Measurements from ENCODE around the gene ST7L.

Gene ST7L

DNA sequence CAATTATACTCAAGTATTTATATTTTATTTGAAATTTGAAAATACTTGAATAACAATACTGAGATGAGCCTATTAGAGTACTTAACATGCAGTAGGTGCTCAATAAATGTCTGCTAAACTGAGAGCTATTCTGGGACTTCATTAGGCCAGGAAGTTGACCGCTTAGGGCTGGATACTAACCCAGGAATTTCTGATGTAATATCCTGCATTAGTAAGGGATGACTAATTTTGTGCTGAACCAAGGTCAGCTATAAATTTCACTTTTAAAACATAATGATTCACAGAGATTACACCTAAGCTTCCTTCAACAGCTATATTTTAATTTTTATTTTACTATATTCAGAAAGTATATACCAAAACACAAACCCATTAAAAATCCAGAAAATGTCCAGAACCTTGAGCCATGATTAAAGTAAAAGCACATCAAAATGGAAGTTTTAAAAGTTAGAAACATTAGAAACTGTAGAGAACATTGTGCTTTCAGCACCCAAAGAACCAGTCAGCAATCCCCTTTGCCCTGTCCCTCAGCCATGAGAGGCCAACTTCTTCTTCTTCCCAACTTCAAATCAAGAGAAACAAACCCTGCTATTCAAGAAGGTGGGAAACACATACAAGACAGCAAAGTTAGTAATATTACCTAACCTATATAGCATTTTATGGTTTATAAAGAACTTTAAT lies 74.8 kb downstream of the ST7L start:
- DNase-seq, result no peak

DNA sequence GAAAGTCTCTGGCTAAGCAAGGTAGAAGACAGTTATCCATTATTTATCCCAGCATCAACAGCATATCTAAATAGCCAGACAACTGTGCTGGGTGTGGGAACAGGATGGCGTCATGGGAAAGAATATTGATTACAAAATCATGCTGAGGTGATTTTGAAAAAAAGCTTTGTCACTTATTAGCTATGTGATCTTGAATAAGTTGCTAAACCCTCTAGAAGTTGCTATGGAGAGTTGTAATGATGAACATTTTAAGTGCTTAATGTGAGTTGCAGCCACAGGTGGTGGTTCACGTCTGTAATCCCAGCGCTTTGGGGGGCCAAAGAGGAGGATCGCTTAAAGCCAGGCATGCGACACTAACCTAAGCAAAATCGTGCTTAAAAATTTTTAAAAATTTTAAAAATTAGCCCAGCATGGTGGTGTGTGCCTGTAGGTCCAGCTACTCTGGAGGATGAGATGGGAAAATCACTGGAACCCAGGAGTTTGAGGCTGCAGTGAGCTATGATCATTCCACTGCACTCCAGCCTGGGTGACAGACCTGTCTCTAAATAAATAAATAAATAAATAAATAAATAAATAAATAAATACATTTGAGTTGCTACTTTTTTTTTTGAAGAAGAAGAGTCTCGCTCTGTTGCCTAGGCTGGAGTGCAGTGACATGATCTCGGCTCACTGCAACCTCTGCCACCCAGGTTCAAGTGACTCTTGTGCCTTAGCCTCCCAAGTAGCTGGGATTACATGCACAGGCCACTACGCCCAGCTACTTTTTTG lies 76.6 kb downstream of the ST7L start:
- DNase-seq, result no peak

DNA sequence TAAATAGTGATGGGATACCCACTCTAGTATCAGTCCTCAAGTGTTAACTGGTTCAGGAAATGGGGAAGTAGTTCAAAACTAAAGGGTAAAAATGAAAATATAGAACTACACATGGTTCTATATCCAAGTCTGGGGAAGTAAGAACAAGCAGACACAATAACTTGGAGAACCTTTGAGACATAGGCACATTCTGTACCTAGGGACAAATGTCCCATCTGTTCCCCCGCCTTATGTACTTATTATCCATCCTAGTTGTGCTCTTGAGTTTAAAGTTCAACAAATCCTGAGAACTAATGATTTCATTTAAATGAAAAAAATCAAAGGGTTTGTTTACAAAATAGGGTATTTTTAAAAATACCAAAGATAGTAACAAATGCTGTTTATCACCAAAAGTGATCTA lies 77.6 kb downstream of the ST7L start:
- DNase-seq, result no peak

DNA sequence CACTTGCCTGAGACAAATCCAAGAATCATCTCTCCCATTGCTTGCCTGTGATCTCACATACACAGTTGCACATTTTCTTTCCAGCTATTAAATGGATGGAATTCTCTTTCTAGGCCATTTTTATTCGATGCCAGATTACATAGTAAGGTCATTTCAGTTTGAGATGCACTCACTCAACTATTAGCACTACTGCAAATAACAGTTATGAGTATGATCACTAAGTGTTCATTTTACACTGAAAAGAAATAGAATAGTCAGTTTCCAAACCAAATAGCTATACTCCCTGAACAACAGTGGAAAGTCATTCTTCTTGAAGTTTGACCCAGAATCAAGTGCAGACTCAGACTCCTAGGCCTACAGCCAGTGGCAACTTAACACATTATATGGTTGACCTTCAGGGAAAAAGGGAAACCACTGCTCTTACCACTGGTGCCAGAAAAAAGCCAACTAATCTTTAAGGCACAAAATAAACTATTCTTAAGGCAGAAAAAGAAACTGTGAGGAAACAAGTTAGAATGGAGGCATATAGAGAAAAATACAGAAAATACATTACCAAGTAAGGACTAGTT lies 78.6 kb downstream of the ST7L start:
- no peak for DNase-seq

DNA sequence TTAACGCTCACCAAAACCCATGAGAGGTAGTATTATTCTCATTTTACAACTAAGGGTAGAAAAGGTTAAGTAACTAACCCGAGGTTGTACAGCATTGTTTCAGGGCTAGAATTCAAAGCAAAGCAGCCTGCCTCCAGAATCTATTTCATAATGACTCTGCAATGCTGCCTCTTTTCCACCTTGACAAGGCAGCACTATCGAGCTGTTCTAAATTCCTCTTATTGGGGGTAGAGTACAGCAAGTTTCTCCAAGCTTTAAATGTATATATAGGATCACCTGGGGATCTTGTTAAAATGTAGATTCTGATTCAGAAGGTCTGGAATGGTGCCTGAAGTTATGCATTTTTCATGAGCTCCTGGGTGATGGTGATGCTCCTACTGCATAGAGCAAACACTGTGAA lies 80.1 kb downstream of the ST7L start:
- DNase-seq, result no peak

DNA sequence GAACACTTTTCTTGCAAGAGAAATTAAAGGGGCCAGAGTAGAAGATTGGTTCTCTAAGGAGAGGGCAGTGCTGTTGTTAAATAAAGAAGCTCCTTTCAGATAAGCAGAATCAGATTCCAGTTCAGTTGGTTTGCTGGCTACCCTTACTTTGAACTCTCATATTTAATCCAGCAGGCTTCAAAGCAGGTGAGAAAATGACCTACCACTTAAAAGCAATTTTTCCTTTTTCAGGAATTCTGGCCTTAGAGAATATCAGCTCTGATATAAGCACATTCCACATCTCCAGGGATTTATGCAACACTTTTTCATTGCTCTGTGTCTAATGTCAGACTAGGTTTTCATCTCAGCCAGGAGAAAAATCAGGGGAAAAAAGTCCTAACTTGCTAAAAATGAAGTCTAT lies 81.5 kb downstream of the ST7L start:
- no peak for DNase-seq

DNA sequence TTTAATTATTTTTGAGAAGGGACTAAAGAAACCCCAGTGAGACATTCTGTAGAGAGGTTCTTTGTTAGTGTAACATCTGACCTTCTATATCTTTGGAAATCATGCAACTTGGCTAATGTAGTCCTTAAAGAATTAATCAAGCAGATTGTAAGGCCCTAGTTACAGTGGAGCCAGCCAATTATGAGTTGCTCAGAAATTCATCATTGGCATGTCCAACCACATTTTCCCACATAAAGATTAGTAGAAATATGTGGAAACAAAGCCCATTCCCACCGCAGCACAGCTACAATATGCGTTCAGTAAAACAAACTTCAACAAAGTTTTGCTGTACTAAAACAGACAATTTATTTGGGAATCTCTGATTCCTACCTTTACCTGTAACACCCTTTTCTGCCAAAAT lies 82.4 kb downstream of the ST7L start:
- DNase-seq, result no peak

DNA sequence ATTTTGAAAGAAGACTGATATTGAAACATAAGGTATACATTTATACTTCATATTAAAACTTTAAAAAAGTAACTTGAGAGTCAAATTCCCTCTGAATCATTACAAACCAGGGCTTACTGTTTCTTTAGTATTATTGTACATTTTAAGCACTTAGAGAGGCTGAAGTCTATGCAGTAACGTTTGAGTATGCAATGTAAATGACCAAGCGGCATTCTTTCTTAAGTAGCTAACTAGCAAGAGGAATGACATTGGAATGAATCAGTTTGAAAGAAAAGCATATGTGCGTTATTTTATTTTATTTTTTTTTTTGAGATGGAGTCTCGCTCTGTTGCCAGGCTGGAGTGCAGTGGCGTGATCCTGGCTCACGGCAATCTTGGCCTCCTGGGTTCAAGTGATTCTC lies 85.9 kb downstream of the ST7L start:
- DNase-seq, result no peak

DNA sequence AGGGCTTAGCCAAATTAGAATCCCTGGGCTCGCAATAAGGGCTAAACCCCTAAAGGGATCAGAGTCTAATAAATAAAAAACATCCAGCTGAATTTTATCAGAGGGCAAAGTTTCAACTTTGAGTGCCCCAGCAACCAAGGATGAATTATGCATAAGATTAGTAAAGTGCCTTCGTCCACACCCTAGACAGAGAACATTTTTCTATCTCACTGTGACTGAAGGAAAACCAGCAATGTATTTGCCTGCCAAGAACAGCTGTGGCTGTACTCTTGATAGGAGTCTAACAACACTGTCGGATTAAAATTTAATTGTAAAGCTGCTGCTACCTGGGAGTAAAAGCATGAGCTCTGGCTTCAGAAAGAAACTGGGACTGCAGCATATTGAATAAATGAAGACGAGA lies 86.9 kb downstream of the ST7L start:
- no peak for DNase-seq

DNA sequence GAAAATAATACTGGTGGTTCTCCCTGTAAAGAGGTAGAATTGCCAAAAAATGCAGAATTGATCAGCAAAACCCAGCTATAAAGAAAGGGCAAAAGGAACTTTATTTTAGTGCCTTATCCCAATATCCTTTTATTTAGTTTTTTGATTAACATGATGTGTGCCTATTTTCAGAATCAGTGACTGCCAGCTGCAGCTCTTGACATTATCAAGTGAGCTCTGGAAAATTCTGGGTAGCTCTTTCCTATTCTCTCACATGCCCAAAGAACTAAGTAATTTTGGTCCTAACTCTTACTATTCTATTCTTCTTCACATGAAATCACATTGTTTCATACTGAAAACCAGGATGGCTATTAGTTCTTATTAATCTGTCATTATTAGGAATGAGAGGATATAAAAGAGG lies 88.1 kb downstream of the ST7L start:
- DNase-seq, result no peak

DNA sequence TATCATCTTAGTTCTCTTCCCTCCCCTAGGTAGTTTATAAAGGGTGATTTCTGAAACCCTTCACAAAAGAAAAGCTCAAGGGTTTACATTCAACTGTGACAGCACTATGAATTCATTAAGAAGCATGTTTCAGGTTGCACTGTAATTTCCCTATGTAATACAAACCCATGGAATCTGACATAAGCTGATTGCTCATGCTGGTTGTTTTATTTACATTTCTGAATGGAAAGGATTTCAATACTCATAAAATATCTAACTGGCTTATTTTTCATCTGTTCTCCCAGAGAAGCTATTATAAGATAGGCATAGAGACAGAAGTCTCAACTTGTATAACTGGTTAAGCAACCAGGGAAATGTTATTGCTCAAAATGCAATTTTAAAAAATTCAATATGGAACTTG lies 89.6 kb downstream of the ST7L start:
- DNase-seq, result no peak

DNA sequence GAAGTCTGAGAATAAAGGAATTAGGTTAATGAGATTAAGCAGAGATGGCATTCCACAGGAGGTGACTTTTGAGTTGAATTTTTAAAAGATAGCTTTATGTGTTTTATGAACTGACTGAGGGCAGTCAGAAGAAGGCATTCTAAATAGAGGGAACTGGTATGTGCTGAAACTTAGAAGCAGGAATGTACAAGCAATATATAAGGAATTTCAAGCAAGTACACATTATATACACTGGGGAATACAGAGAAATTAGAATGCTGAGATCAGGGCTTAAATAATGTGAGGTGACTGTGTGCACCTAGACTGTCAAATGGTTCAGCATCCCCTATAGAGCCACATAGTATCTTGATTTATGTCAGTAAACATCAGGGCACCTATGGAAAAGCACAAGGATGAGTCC lies 90.9 kb downstream of the ST7L start:
- no peak for DNase-seq

DNA sequence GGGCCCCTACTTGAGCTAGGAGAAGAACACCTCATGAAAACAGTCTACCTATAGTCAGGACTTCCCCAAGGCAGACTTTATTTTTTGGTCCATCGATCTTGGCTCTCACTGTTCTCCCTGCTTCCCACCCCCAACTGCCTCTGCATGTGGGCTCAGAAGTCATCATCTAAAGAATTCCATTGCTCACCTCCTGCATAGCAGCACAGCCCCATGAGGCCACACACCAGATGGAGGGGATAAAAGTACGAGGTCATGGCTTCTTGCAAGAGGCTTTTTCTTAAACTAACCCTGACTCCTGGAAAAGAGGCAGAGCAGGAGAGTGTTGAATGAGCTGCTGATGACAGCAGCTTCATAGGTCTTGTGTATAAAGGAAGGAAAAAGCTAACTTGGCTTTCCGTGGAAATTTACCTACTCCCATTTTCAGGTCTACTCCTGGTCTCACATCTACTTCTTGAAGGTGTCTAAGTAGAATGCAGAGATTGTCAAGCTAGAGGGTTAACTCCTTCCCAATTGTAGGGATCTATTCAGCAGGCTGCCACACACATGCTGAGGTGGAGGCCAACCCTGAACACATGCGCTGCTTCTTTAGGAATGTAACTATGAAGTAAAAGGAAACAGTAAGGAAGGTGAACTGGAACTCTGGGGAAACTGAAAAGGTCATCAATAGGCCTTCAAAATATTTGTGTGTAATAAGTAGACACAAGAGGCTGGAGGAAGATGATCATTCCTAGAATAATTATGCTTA lies 91.5 kb downstream of the ST7L start:
- DNase-seq, result no peak

DNA sequence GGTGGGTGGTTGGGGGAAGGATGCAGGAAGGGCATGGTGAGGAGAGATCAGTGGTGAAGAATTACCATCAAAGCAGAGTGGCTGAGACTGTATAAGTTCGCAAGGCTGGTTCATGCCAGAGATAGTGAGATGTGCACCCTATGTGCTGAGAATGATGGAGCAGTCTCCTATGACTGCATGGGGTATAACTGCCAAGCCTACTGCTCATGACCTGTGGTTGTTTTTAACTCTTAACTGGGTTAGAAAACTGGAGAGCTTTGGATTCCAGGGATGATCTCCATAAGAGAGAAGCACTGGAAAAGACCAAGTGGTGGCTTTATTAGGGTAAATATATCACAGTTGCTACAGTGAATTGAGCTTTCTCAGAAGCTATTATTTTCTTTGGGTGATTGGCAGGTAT lies 94.0 kb downstream of the ST7L start:
- DNase-seq, result no peak

DNA sequence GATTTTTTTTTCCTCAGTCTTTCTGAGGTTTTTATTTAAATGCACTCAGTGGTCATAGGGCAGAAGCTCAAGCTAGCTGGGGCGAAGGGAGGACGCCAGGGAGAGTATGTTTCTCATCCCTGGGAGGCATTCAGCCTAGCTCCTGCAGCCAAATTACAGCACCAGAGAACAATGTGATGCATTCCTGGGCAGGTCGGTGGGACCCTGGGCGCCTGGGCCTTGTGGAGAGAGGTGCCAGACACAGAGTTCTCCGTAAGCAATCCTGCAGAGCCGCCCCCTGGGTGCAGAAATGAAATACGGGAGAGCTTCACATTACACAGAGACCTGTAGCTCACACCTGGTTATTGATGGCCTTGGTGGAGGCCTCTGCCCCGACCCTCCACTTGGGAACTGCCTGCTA lies 94.7 kb downstream of the ST7L start:
- DNase-seq, result no peak

DNA sequence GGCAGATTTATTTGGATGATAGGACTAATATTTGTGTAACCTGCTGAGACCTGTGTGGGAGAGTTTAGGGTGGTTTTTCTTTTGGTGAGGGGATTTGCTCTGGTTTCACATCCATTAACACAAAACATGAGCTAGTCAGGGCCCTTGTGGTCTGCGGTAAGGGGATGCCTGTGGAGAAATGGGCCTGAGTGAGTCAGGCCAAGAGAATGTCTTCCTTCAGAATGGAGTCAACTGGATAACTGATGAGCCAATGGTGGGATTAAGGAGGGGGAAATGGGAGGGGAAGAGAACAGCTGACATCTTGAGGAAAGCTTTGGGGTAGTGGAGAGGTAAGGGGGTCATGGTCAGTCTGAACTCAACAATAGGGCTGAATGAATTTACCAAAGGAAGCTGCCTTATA lies 96.3 kb downstream of the ST7L start:
- DNase-seq, result no peak

DNA sequence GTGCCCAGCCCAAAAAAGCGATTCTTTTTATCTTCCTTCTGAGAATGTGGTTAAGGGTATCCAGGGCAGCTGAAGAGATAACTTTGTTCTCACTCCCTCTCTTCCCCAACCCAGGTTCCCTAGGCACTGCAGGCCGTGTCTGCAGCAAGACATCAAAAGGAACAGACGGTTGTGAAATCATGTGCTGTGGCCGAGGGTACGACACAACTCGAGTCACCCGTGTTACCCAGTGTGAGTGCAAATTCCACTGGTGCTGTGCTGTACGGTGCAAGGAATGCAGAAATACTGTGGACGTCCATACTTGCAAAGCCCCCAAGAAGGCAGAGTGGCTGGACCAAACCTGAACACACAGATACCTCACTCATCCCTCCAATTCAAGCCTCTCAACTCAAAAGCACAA lies 98.8 kb downstream of the ST7L start:
- DNase-seq, result no peak

DNA sequence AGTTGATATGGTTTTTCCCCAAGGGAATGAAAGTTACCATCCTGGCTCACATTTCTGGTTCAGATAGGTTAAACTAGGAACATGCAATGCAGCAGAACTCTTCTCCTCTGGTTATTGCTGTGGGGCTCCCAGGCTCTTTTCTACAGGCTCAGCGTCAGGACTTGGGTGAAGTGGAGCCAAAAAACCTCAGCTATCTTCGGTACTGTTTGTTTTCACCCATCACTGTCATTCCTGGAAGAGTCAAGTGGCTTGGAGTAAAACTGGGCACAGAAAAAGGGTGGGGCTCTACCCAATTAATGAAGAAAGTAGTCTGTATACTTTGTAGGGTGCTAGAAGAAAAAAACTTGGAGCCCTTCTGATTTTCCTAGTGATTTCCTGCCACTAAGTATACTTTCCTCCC lies 100.8 kb downstream of the ST7L start:
- no peak for DNase-seq

DNA sequence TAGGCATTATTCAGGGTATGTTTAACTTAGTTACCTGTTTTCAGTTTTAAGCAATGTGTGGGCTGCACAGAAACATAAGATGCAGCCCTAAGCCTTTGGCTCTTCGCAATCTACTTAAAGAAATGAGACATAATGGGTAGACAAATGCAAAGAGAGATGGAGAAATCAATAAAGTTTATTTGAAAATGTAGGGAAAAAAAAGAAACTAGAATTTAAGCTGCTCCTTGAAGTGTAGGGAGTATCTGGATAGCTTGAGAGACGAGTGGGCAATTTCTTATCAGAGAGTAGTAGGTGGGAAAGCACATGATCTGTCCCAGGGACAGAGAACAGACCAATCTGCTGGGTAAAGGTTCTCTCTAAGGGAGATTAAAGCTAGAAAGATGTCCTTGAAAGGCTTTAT lies 101.3 kb downstream of the ST7L start:
- no peak for DNase-seq

DNA sequence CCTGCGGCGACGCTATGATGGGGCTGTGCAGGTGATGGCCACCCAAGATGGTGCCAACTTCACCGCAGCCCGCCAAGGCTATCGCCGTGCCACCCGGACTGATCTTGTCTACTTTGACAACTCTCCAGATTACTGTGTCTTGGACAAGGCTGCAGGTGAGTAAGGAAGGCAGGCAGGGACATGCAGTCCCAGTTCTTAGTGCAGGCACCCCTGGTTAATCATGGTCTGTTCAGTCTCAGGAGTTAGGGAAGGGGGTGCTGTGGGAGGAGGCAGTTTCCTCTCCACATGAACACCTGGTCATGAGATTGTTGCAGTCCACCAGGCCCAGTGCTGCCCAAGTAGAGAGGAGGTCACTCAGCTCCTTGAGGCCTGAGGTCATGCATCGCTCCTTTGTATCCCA lies 101.7 kb downstream of the ST7L start:
- DNase-seq, result no peak

DNA sequence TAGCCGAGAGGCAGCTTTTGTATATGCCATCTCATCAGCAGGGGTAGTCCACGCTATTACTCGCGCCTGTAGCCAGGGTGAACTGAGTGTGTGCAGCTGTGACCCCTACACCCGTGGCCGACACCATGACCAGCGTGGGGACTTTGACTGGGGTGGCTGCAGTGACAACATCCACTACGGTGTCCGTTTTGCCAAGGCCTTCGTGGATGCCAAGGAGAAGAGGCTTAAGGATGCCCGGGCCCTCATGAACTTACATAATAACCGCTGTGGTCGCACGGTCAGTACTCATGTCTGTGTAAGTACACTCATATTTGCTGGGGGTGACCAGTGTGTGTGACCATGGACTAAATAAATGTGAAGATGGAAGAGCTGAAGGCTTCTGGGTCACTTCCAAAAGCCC lies 102.8 kb downstream of the ST7L start:
- DNase-seq, result no peak

DNA sequence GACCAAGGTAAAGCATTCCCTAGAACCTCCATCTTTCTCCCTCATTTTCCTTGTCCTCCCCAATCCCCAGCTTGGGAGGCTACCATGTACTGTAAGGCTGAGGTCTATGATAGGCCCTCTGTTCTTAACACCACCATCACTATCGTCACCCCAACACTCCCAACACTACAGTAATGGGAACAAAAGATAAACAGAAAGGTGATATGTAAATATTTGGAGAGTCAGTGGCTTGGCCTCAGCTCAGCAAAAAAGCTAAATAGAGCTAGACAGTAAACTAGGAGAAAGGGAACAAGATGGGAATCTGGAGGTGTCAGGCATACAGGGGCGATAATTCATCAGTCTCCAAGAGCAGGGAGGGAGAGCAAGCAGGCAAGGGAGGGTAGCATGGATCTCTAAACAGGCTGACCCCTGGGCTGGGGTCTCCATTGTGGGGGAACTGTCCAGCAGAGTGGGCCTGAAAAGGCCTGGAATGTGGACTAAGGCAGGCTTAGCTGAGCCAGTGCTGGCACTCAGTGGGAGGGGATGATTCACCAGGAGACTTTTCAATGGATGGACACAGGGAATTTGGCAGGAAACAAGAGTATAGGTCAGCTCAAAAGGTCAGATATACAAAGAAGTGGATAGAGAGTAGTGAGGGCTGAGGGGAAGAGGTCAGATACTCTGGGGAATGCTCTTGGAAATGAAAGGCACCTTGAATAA lies 103.5 kb downstream of the ST7L start:
- DNase-seq, result no peak

DNA sequence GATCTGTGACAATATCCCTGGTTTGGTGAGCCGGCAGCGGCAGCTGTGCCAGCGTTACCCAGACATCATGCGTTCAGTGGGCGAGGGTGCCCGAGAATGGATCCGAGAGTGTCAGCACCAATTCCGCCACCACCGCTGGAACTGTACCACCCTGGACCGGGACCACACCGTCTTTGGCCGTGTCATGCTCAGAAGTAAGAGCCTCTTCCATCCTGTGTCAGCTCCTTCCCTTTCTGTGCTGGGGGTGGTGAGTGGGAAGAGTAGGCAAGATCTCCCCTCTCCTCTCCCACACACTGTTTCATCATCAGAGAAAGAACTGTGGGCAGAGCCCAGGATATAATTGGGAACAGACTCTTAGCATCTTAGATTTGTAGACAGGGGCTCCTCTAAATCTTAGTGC lies 104.0 kb downstream of the ST7L start:
- DNase-seq, result no peak

Data from CD4-positive, alpha-beta T cell treated with Interleukin-12 subunit alpha and Interleukin-12 subunit beta, for 1 hour (primary cell).